AML-193 (cell line): Measurements from ENCODE around the gene KBTBD8.
A peak's percentile ranks its signal among the peaks of the same experiment; 100 is the strongest.

ENCODE experiments used
- DNase-seq, 2 experiments: peaks; one replicate each; lab custom pipeline; 2025; lab: John Stamatoyannopoulos, UW

Gene KBTBD8, protein sequence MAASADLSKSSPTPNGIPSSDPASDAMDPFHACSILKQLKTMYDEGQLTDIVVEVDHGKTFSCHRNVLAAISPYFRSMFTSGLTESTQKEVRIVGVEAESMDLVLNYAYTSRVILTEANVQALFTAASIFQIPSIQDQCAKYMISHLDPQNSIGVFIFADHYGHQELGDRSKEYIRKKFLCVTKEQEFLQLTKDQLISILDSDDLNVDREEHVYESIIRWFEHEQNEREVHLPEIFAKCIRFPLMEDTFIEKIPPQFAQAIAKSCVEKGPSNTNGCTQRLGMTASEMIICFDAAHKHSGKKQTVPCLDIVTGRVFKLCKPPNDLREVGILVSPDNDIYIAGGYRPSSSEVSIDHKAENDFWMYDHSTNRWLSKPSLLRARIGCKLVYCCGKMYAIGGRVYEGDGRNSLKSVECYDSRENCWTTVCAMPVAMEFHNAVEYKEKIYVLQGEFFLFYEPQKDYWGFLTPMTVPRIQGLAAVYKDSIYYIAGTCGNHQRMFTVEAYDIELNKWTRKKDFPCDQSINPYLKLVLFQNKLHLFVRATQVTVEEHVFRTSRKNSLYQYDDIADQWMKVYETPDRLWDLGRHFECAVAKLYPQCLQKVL

DNA sequence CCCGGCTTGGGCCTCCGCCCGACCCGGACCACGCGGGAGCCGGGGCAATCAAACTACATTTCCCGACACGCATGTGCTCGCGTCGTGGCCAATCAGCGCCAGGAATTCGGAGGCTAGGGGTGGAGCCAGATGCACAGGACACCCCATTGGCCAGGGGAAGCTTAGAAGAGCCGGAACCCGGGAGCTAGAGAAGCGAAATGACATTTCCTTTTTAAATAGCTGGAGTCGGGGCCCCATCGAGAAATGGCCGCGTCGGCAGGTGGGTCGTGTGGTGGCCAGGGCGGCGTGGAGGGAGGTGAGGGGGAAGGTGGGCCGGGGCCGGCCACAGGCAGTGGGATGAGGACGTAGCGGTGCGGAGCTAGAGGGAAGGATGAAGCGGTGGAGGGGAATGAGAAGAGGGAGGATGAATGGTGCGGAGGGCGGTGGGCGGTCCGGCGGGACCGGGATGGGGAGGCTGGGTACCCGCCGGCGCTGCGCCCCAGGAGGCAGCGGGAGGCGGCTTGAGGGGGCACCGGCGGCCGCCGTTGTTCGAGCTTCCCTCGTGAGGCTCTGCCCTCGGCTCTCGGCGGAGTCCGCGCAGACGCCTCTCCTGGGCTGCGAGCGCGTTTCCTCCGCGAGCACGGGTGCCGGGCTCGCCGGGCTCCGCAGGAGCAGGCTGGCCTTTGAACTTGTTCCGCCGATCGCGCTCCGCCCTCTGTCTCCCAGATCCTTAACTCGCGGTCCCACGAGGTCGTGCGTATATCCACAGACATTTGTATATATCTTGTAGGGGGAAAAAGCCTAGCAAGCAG lies at the start of gene KBTBD8:
Gene KBTBD8, plus strand, starts transcription at position 195 of the 791 bp plus-strand sequence. Its CDS starts 49 bp downstream, at position 244.
- peak; percentile 99 for DNase-seq

DNA sequence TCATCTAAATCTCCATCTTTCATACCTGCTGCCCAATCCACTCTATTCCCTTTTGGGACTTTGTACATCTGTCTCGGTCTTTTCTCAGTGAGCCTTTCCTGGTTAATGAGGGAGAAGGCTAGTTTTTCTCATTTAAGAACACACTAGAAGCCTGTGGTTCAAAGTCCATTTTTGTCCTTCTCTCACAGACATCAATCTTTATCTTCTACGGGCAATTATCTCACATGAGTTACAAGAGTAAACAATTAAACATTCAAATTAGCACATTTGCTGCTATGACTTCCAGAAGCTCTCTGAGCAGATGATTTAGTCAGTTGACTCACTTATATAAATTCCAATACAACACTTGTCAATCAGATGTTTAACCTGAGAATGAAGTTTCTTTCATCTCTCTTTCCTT lies 49.3 kb upstream of the KBTBD8 start:
- no peak for DNase-seq

DNA sequence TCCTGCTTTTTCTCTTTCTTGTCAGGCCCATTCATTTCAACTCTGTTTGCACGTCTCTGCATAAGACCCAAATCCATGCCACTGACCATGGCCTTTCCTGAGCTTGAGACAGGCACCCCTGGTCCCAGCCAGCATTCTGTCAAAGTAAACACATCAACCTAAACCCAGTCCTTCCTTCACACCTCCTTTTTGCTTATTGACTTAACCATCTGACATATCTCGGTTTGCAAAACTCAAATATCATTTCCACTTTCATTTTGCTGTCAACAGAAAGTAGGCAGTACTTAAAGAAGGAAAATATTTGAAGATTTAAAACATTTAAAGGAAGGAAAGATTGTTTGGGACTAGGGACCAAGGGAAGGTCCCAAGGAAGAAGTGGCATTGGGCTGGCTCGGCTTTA lies 48.2 kb upstream of the KBTBD8 start:
- DNase-seq = no peak

DNA sequence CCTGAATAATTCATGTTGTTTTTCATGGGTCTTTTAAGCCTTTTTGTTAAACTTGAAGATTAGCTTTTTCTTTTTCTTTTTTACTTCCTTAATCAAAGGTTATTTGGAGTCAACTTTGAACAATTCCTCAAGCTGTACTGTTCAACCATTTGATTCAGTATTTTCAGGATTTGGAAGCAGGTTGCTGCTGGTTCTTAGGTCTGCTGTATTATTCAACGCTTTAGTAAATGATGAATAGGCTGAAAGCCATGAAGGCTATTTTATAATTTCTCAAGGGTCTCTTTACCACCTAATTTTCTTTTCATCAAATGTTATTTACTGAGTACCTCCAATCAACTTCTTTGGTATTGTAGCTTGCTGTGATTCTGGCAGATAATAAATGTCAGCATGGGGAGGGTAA lies 45.8 kb upstream of the KBTBD8 start:
- no peak for DNase-seq

DNA sequence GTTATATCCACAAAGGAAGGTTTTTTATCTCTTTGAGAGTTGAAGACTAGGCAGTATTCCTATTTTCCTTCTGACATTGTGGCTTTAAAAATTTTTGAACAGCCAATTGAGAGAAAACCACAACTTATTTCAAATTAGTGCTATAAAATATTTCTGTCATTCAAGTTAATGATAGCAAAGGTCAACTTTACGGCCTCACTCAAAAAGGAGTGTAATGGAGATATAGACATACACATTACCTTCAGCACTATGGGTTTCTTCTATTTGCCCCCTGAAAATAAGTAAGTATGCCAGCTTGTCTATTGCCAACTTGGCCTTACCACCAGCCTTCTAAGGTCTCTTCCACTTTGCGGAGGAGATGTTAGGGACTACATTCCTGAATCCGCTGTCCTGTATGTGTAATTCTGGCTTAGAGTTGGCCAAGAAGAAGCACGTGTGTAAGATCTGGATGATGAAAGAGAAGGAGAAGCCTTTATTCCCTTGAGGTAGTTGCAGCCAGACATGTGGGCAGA lies 44.1 kb upstream of the KBTBD8 start:
- no peak for DNase-seq

DNA sequence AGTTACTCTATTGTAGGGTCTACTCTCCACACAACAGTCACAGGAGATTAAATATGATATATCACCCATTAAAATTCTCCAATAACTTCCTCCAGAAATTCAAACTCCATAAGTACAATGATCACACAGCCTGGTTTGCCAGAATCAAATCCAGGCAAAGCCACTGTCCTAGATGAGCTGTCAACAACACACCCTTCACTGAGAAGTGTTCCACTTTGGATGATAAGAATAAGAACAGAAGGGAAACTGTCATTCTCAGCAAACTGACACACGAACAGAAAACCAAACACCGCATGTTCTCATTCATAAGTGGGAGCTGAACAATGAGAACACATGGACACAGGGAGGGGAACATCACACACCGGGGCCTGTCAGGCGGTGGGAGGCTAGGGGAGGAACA lies 41.4 kb upstream of the KBTBD8 start:
- no peak for DNase-seq

DNA sequence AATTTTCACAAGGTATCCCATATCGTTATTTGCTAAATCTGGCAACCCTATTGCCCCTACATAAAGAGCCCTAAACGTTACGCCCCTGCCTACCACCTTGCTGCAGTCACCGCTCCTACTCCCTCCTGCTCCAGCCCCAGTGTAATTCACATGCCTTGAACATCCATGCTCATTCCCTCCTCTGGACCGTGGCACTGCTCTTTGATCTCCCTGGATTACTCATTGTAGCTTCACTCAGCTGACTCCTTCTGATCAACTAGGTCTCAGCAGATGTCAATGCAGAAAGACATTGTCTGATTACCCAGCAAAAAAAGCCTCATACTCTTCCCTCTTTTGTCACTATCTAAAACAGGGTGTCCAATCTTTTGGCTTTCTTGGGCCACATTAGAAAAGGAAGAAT lies 40.7 kb upstream of the KBTBD8 start:
- no peak for DNase-seq

DNA sequence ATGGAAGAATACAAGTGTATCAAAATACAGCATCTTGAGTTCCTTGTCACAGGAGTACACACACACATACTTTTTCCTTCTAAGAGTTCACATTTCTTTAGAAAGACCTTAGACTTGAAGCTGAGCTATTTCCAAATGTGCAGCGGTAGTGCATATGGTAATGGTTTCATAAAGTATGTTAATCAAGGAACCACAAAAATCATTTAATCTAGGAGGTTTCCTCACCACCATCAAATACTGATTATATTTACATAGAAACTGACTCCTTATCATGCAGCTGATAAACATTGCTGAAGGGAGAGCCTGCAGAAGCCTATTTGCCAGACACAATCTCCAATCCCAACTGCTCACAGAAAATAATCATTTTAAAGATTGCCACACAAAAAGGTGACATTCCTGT lies 40.0 kb upstream of the KBTBD8 start:
- DNase-seq = no peak

DNA sequence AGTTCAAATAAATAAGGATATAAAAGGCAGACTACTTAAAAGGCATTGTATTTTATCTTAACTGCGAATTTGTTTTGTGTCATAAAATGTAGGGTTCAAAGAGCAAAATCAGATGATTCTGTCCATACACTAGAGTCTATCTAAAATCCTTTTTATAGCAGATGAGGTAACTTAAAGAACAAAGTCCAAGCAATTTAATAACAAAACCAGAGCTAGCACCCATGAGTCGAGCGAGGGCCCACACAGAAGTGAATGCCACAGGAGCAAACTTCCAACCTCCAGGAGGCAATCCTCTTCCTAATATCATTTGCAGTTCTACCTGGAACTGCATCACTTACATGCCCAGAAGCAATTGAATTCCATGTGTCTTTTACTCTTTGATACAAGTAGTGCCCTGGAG lies 35.4 kb upstream of the KBTBD8 start:
- no peak for DNase-seq

DNA sequence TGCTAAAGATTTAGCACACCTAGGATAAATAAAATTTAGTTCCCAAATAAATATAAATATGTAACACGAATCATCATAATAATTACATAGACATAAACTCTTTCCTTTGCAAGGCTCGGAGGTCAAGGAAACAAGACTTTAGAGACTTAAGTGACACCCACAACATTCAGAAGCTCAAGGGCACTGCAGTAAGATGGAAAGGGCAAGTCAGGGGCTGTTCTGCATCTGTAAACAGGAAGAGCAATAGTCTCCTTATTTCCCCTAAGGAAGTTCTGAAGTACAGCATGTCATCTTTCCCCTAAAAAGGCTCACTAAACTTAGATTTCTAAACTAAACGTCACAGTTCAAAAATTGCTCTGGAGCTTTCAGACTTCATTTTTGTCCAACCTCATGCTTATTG lies 26.9 kb upstream of the KBTBD8 start:
- peak; percentile 26 to 34 for DNase-seq

DNA sequence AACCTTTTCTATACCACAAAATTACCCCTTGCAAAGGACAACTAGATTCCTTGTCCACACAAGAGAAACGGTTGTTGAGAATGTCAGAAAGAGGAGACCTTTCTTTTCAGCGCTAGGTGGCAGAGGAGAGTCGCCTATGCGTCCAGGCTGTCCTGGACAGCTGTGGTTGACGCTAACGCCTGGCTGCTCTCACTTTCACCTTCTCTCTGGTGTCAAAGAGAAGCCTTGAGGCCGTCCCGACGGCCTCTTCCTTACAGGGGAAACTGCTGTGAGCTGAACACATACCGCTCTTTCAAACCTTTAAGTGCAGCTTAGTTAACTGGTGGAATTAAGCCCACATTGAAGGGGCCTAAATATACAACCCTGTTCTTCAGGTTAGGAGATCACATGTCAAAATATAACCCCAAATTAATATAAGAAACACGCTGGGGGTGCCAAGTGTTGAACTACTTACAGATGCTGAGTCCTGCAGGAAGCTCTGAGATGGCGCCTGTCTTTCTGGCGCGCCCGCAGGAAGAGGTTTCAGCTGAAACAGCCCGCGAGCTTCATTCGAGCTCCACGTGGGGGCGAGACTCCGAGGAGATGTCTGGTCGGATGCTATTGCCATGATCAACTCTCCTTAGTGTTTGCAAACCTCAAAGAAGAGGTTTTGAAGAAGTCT lies 26.1 kb upstream of the KBTBD8 start:
- peak; percentile 93 to 95 for DNase-seq

DNA sequence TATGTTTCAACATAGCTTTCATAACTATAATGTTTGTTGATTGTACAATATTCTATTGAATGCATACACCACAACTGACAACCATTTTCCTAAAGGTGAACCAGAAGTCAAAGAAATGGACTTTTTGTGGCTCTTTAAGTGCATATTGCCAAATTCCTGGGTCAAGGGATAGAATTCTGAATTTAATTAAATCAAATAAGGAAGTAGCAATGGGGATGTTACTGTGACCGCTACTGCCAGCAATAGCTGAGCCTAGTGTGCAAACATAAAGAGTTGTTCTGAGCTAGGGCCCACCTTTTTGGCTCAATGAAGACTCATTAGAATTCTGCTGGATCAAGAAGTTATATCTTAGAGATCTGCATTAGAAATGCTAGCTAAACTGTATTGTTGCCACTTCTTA lies 17.3 kb upstream of the KBTBD8 start:
- DNase-seq = peak in 1 of 2 experiments; percentile 6

DNA sequence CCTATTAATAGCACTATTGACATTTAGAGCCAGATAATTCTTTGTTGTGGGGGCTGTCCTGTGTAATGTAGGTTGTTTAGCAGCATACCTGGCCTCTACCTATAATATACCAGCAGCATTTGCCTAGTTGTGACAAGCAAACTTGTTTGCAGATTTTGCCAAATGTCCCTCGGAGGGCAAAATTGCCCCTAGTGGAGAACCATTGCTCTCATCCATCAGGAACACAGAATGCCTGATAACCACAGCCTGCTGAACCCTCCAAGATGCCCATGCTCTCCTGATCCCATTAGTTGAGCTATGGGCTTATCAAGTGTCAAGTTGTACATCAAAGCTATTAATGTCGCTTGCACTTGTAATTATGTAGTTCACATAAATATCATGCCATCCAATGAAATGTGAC lies 15.0 kb upstream of the KBTBD8 start:
- DNase-seq = no peak

DNA sequence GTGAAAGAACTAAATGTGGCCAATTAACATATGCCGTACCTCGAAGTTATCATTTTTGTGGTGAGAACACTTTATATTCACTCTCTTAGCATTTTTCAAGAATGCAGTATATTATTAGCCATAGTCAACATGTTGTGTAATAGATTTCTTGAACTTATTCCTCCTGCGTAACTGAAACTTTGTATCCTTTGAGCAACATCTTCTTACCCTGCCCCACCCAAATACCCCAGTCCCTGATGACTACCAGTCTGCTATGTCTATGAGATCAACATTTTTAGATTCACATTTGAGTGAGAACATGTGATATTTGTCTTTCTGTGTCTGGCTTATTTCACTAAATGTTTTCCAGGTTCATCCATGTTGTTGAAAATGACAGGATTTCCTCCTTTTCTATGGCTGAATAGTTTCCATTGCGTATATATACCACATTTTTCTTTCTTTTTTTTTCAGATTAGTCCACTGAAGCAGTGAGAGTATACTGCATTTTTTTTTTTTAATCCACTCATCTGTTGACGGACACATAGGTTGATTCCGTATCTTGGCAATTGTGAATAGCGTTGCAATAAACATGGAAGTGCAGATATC lies 12.7 kb upstream of the KBTBD8 start:
- no peak for DNase-seq

DNA sequence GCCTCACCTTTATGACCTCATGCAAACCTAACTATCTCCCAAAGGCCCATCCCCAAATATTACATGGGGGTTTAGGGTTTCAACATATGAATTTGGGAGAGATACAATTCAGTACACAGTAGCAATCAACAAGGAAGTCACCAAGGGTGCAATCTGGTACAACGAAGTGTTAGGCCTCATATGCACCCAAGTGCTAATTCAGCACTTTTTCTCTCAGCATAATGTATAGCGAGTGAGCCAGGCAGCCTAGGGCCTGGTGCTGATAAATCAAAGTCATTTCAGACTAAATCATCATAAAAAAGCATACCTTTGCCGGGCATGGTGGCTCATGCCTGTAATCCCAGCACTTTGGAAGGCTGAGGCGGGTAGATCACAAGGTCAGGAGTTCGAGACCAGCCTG lies 11.7 kb upstream of the KBTBD8 start:
- DNase-seq = no peak

DNA sequence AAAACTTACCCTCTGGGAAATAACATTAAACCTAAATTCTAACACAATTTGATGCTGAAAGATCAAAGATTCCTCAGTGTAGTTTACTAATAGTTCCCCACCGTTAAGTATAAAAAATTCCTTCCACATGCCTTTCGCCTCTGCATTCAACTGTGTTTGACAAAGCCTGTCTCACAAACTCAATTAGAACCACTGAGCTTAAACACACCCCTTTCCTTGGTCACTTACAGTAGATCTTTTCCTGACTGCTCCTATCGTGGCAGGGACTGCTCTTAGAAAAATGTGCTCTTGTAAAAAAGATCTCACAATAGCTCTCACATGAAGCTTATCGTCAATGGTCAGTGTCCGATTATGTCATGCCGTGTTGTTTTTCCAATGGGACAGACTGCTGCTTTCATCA lies 8.9 kb upstream of the KBTBD8 start:
- DNase-seq = no peak

DNA sequence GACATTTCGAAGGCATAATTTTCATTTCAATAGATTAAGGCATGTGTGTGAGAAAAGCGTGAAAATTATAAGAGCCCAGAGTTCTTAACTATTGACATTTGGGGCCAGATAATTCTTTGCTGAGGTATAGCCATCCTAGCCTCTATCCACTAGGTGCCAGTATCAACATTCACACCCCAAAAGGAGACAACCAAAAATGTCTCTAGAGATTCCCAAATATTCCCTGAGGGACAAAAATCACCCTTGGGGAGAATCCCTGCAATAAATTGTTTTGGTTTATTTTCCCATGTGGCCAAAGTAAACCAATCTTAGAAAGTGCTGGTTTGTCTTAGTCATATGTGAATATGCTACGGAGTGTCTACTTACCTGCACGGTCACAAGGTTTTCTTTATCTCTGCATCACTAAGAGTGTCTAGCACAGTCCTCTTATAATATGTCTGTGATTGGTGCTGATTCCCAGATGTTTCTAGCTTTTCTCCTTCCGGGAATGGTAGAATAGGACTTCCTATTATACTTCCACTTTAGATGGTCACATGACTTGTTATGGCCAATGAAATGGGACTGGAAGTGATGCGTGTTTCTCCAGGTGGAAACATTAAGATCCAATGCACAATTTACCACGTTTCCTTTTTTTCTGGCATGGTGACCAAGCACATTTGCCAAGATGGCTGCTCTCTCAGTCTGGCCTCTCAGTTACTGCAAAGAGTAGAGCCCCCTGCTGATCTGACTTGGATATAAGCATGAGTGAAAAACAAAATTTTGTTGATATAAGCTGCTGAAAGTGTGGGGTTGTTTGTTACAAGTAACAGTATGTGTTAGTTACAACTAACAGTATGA lies 8.0 kb upstream of the KBTBD8 start:
- peak; percentile 21 to 48 for DNase-seq

DNA sequence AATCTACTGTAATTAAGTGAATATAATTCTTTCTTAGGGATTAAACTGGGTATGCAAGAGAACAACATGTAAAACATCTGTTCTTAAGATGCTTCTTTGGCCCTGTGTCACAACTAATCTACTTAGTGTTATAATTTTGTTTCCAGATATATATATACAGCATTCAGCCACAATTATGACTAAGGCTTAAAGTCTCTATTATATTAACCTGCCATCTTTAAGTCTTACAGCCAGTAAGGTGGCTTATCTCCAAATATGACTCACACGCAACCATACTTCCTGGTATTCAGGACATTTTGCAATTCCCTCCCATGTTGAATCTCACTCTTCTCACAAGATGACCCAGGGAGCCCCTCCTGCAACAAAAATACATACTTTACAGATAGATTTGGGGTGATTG lies 6.6 kb upstream of the KBTBD8 start:
- peak; percentile 78 to 80 for DNase-seq

DNA sequence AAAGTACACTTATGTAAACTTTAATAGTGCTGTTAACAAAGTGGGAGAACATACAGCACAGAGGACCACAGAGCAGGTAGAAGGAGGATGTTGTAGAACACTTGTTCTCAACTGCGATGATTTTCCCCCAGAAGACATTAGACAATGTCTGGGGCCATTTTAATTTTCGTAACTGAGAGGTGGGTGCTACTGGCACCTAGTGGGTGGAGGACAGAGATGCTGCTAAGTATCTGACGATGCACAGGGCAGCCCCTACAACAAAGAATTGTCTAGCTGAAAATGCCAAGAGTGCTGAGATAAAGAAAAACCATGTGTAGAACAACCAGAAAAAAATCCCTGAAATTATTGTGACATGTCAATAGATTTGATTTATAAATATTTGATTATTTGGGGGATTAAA lies 5.0 kb upstream of the KBTBD8 start:
- DNase-seq = no peak

DNA sequence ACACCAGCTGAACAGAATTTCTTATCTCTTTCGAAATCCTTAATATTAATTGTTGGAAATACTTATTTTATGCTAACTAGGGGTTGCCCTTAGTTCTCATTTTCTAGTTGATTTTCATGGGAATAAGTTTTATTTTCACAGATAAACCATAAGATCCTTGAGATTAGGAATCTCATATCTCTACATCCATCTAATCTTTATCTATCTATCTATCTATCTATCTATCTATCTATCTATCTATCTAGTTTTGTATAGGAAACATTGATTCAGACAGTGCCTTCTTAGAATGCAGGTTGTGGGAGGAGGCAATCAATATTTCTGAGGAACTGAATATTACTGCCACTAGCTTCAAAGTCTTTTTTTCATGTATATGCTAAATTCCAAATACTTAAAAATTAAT lies 3.5 kb upstream of the KBTBD8 start:
- DNase-seq = no peak

DNA sequence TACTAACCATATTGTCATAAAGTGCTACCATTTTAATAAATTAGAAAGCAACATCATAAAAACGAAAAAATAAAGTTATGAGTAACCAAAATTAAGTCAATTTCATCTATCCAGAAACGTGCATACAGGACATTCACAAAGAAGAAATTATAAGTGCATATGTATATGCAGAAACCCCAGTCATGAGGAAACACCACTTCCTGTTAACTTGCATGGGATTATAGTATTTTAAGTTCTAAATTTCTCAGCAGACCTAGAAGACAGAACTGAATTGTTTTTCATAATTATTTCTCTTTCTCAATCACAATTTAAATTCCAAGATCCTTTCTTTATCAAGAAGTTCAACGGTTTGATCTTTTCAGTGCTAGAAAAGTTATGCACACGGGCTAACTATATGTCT lies 1.4 kb upstream of the KBTBD8 start:
- DNase-seq = peak; percentile 29 to 41
